Astrocyte (in vitro differentiated cells and primary cell): ENCODE results near the gene PCDHA13. TPM values are rescaled to one million over a fixed set of nuclear protein-coding genes. Genes with fewer than 3 reads are reported as not detected.

Experiments
- DNase-seq: peaks from one replicate; pipeline ENCODE4 v3.0.0-alpha.2; 2010; ENCODE audit warnings: low read depth
- FAIRE-seq: peaks from 2 replicates; lab custom pipeline; 2011; peaks lifted over from hg19 to GRCh38; lab: Jason Lieb, UNC
- H2AFZ ChIP-seq: 2 replicates; pipeline ENCODE4 v1.6.0; 2012; ENCODE audit warnings: low read depth, low read length, inconsistent platforms
- H3K27ac ChIP-seq: 2 replicates; pipeline ENCODE4 v1.5.1; 2011; ENCODE audit warnings: low read depth, low read length, inconsistent platforms
- H3K27me3 ChIP-seq: 2 replicates; pipeline ENCODE4 v1.6.0; 2011; ENCODE audit warnings: low read length, inconsistent platforms; ENCODE audit not compliant: insufficient read depth
- H3K36me3 ChIP-seq: 2 replicates; pipeline ENCODE4 v1.5.1; 2011; ENCODE audit warnings: low read length, inconsistent platforms; ENCODE audit not compliant: insufficient read depth
- H3K4me1 ChIP-seq: 2 replicates; pipeline ENCODE4 v1.5.1; 2011; ENCODE audit warnings: low read length, inconsistent platforms; ENCODE audit not compliant: insufficient read depth
- H3K4me2 ChIP-seq: 2 replicates; pipeline ENCODE4 v1.6.0; 2012; ENCODE audit warnings: low read length, inconsistent platforms
- H3K4me3 ChIP-seq: 2 replicates; pipeline ENCODE4 v1.5.1; 2011; ENCODE audit warnings: low read depth, mild to moderate bottlenecking, low read length, inconsistent platforms; ENCODE audit not compliant: insufficient read depth
- H3K79me2 ChIP-seq: 2 replicates; pipeline ENCODE4 v1.6.0; 2012; ENCODE audit warnings: mild to moderate bottlenecking, low read length, inconsistent platforms; ENCODE audit not compliant: insufficient read depth
- H3K9ac ChIP-seq: 2 replicates; pipeline ENCODE4 v1.6.0; 2012; ENCODE audit warnings: mild to moderate bottlenecking, low read length, inconsistent platforms
- H3K9me3 ChIP-seq: 2 replicates; pipeline ENCODE4 v1.5.1; 2012; ENCODE audit warnings: low read depth, mild to moderate bottlenecking, low read length, inconsistent platforms; ENCODE audit not compliant: insufficient read depth
- H4K20me1 ChIP-seq: 2 replicates; pipeline ENCODE4 v1.6.0; 2012; ENCODE audit warnings: low read length, inconsistent platforms; ENCODE audit not compliant: insufficient read depth
- H3K27ac Mint-ChIP-seq: one replicate; pipeline ENCODE4 v1.8.0; 2021; ENCODE audit warnings: mild to moderate bottlenecking, mixed read lengths; ENCODE audit not compliant: unreplicated experiment
- H3K27me3 Mint-ChIP-seq: one replicate; pipeline ENCODE4 v1.8.0; 2021; ENCODE audit warnings: low read depth, mixed read lengths; ENCODE audit not compliant: unreplicated experiment
- H3K36me3 Mint-ChIP-seq: one replicate; pipeline ENCODE4 v1.8.0; 2021; ENCODE audit warnings: low read depth, mixed read lengths; ENCODE audit not compliant: unreplicated experiment
- H3K4me1 Mint-ChIP-seq: one replicate; pipeline ENCODE4 v1.8.0; 2021; ENCODE audit warnings: low read depth, mixed read lengths; ENCODE audit not compliant: unreplicated experiment
- H3K4me3 Mint-ChIP-seq: one replicate; pipeline ENCODE4 v1.8.0; 2021; ENCODE audit warnings: mild to moderate bottlenecking, moderate library complexity, mixed read lengths; ENCODE audit not compliant: unreplicated experiment
- H3K9me3 Mint-ChIP-seq: one replicate; pipeline ENCODE4 v1.8.0; 2021; ENCODE audit warnings: mild to moderate bottlenecking, mixed read lengths; ENCODE audit not compliant: unreplicated experiment
- EZH2 ChIP-seq: IDR thresholded peaks from 2 replicates; pipeline ENCODE4 v1.6.1; 2012; ENCODE audit warnings: mild to moderate bottlenecking, low read length, inconsistent platforms; ENCODE audit not compliant: insufficient read depth
- total RNA-seq: library from RNA; stranded (reverse); gene quantifications from 2 replicates; pipeline ENCODE4 v1.2.1, GENCODE V29; 2021
- TF ChIP-seq, protein P1 (sequence below): IDR thresholded peaks from 2 replicates; pipeline ENCODE4 v1.5.1; 2011; ENCODE audit warnings: low read depth, mild to moderate bottlenecking, inconsistent platforms, low read length, moderate library complexity; ENCODE audit not compliant: insufficient read depth

PCDHA13 gene
- total RNA-seq, 1 donor from 2014 or later, result 1.7 TPM

GRCh38 chr5:140855772-140856674 is 25.9 kb upstream of the PCDHA13 start, which contains the start of gene PCDHA10:
PCDHA10 (plus strand) TSS chr5:140855897; CDS start chr5:140856049, 152 bp downstream.
- no peak within 1 kb of the TSS for H3K4me2 ChIP-seq

GRCh38 chr5:140857177-140857986 is 24.5 kb upstream of the PCDHA13 start:
- Mint-ChIP-seq H3K4me3 (peak overlapping the region; percentile 88), H3K36me3 (peaks cover 31% of the 10 kb centered on the region), H3K4me1 (peaks cover 3% of the 10 kb centered on the region), H3K27me3 (no peaks in the 10 kb centered on the region), H3K9me3 (peaks cover 17% of the 10 kb centered on the region), H3K27ac (no peak overlapping the region)
- TF ChIP-seq, protein P1, sequence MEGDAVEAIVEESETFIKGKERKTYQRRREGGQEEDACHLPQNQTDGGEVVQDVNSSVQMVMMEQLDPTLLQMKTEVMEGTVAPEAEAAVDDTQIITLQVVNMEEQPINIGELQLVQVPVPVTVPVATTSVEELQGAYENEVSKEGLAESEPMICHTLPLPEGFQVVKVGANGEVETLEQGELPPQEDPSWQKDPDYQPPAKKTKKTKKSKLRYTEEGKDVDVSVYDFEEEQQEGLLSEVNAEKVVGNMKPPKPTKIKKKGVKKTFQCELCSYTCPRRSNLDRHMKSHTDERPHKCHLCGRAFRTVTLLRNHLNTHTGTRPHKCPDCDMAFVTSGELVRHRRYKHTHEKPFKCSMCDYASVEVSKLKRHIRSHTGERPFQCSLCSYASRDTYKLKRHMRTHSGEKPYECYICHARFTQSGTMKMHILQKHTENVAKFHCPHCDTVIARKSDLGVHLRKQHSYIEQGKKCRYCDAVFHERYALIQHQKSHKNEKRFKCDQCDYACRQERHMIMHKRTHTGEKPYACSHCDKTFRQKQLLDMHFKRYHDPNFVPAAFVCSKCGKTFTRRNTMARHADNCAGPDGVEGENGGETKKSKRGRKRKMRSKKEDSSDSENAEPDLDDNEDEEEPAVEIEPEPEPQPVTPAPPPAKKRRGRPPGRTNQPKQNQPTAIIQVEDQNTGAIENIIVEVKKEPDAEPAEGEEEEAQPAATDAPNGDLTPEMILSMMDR, result no peak
- TF ChIP-seq EZH2, result no peak
- Histone ChIP-seq H3K9ac (no peak overlapping the region), H3K79me2 (no peaks in the 10 kb centered on the region), H3K27ac (no peak overlapping the region), H3K4me3 (no peak overlapping the region), H3K36me3 (no peaks in the 10 kb centered on the region), H3K4me1 (no peaks in the 10 kb centered on the region), H4K20me1 (no peaks in the 10 kb centered on the region), H3K27me3 (no peaks in the 10 kb centered on the region), H2AFZ (no peak overlapping the region), H3K9me3 (peaks cover 29% of the 10 kb centered on the region), H3K4me2 (no peak overlapping the region)
- FAIRE-seq, result no peak
- no peak for DNase-seq

More at GRCh38 chr5:140855772-140856674, 25.9 kb upstream of the PCDHA13 start, which contains the start of gene PCDHA10:
- H3K27me3 Mint-ChIP-seq, result no peaks in the 10 kb centered on the region
- Histone ChIP-seq H3K9me3 (peaks cover 19% of the 10 kb centered on the region), H2AFZ (no peak within 1 kb of the TSS), H3K36me3 (no peaks in the 10 kb centered on the region), H3K4me1 (no peaks in the 10 kb centered on the region), H3K79me2 (no peaks in the 10 kb centered on the region), H3K27ac (no peak within 1 kb of the TSS), H3K27me3 (no peaks in the 10 kb centered on the region), H3K9ac (no peak within 1 kb of the TSS), H3K4me3 (no peak within 1 kb of the TSS), H4K20me1 (no peaks in the 10 kb centered on the region)
- H3K27ac Mint-ChIP-seq, result peak within 1 kb of the TSS; percentile 79
- H3K36me3 Mint-ChIP-seq, result peaks cover 17% of the 10 kb centered on the region
- DNase-seq, result no peak
- peak within 1 kb of the TSS; percentile 88 for H3K4me3 Mint-ChIP-seq
- TF ChIP-seq, protein P1, result no peak
- no peak for TF ChIP-seq EZH2
- FAIRE-seq, result no peak
- H3K9me3 Mint-ChIP-seq, result peaks cover 6% of the 10 kb centered on the region
- peaks cover 3% of the 10 kb centered on the region for H3K4me1 Mint-ChIP-seq
